Fibroblast of skin of scalp (primary cell): Measurements from ENCODE around the gene JPH4. TPM values are rescaled to one million over a fixed set of nuclear protein-coding genes. Genes with fewer than 3 reads are reported as not detected.
"Not testable (repeated sequence)": the region's sequence is repeated elsewhere in the genome, so short reads cannot be mapped to it uniquely, and the experiment has no call there.

Experiments used
- DNase-seq: peaks from one replicate; pipeline ENCODE4 v3.0.0-alpha.2; 2013
- polyA plus RNA-seq, 2 experiments: library from polyadenylated mRNA; unstranded; fragments of 120-200 nt; gene quantifications; one replicate each; pipeline ENCODE4 v1.2.1, GENCODE V29; 2013; ENCODE audit not compliant: insufficient read length in 2 of 2

The JPH4 gene
- not detected for polyA plus RNA-seq (2013, experiment 1 of 2; ENCODE audit: insufficient read length)
- 0.27 TPM for polyA plus RNA-seq (2013, experiment 2 of 2; ENCODE audit: insufficient read length)

DNA sequence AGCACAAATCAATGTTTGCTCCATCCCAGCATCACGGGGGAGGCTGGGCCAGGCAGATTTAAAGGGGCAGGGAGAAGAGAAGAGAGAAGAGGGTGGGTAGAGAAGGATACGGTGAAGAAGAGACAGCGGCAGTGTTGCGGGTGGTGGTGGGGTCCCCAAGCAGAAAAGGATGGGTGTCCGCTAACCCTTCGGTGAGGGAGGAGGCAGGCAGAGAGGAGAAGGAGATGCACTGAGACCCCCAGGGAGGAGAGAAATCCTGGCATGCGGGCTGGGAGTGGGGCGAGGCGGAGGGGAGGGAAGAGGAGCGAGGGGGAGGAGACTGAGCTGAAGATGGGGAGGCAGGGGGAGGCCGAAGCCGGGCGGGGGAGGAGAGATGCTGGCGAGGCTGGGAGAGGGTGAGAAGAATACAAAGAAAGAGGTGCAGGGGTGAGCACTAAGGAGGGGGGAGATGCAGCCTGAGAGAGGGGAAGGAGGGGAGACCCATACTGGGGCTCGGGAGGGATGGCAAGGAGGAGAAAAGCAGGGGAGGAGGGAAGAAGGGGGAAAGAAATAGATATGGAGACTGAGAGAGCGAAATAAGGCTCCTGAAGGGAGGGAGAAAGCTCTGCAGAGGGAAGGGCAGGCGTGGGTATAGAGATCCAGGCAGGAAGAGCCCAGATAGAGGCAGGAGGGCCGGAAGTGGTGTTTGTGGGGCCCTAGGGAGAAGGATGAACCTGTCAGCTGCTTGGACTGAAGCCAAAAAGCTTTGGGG lies at the start of gene JPH4:
Gene JPH4, minus strand, starts transcription at position 231 of the 751 bp plus-strand sequence. CDS start 1,337 bp downstream, outside the sequence.
- no peak for DNase-seq

- no peak for DNase-seq
Observed at GRCh38 chr14:23627961-23628360, 49.4 kb upstream of the JPH4 start.

DNA sequence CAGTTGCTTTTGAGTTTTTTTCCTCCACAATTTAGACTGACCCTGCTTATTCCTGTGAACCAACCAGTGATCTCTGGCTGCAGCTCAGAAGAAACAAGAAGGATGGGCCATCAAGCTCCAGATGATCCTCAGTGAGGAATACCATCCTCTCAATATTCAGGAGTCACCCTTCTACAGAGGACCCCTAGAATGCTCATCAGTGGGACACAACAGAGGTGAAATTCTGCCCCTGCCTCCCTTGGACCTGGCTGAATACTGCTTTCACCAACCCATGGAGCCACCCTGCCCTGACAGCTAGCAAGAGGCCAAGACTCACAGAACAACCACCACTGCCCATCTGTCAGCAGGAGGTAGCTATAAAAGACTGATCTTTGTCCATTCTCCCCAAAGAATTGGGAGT lies 48.4 kb upstream of the JPH4 start:
- DNase-seq, result no peak

GRCh38 chr14:23624830-23625404 lies 46.3 kb upstream of the JPH4 start:
- no peak for DNase-seq

- DNase-seq, result no peak
Observed at GRCh38 chr14:23623962-23624361, 45.4 kb upstream of the JPH4 start.

- no peak for DNase-seq
Observed at GRCh38 chr14:23622990-23623389, 44.4 kb upstream of the JPH4 start.

DNA sequence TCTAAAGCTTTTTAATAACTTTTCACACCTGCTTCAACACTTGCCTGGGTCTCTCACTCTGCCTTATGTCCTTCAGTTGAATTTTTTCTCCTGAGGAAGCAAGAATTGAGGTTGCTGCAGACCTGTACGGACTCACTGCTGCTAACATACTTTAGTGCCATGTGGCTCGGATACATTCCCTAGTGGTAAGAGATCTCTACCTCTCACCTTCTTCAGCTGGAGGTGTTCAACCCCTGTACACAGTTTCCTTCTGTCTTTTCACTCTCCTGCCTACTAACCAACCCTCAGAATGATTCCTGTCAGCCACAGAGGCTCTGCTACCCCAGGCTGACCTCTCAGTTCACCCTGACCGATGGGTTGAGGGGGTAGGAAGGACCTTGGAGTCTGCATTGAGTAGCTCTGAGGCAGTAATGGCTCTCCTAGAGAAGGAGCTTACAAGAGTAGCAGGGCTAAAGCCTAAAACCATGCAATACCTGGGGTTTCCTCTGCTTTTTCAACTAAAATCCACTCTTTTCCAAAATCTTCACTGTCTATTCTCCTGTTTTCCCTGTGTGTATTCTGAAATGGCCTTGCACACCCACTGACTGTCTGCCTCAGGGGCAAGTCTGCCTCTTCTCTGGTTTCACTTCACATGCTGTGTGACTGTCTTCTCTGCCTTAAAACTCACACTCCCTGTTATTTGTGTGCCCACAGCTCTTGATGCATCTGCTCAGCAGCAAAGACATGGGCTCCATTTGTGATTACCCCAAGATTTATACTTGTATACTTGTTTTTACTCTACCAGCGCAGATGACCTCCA lies 43.5 kb upstream of the JPH4 start:
- DNase-seq, result no peak

DNA sequence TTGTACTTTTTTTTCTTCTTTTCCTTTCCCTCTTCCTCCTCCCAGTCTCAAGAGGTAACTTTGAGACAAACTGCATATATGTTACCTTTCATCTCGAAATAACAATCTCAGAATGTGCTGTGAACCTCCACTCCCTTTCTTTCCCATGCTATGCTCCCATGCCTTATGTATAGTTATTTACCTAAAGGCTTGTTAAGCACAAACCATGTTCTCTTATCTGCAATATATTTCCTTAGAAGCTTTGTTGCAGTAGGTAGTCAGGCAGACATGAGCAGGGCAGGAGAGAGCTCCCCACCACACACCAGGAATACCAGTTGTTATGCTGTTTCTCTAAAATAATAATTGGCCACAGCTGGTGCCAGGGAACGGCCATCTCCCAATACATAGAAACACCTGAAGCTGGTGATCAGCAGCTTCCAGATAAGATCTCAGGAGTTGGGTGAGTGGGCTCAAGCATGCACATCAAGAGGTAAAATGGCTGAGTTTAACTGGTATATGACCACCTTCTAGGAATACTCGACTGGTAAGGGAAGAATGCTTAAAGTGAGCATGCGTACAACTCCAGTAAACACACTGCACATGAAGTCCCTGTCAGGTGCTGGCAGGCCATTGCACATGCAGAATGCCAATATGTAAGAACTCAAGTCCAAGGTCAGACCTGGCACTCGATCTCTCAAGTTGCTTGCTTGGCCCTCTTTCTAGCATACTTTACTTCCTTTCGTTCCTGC lies 42.8 kb upstream of the JPH4 start:
- no peak for DNase-seq

DNA sequence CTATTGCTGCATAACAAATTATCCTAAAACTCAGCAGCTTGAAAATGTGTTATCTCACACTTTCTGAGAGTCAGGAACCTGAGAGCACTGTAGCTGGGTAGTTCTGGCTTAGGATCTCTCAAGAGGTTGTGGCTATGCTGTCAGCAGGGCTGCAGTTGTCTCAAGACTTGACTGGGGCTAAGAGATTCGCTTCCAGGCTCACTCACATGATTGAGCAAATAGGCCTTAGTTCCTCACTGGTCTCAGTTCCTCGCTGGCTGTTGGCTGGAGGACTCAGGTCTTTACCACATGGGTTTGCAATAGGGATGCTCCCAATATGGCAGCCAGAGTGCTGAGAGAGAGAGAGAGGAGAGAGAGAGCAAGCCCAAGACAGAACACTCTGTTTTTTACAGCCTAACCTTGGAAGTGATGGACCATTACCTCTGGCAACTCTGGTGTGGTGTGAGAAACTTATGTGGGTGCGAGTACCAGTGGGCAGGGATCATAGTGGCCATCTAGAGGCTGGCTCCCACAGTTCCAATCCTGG lies 41.6 kb upstream of the JPH4 start:
- DNase-seq, result no peak

DNA sequence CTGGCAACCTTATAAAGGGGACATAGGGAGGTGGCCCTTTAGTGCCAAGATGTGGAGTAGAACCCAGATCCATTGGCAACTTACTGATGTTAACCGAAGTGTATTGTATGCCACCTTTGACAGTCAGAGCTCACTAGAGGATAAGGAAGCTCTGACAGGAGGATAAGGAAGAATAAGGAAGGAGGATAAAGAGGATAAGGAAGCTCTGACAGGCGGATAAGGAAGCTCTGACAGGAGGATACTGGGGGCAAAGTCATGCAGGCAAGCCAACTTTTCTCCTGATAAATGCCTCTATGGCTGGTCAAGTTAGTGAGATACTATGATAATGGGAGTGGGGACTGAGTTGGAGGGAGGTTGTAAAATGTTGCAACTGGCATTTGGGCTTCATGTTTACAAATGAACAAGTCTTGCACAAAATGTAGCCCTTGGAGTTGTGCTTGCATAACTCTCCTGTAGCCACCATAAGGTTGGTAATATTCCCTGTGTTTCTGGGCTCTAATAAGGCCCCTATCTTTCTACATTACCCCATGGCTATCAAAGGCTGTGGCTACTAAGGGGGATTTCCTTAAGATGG lies 39.9 kb upstream of the JPH4 start:
- no peak for DNase-seq

DNA sequence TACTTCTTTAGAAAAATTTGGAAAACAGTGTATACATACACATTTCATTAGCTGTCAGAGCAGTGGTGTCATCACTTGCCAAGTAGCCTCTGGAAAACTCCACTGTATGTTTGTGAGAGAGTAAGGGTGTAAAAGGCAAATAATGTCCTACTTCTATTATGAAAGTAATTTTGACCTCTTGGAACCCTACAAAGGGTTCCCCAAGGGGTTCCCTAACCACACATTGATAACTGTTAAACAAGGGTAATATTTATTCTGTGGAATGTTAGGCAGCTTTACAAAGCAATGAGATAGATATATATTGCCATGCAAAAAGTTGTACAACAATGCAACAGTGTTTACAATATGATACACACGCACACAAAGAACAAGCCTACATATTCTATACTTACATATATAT lies 38.9 kb upstream of the JPH4 start:
- no peak for DNase-seq

DNA sequence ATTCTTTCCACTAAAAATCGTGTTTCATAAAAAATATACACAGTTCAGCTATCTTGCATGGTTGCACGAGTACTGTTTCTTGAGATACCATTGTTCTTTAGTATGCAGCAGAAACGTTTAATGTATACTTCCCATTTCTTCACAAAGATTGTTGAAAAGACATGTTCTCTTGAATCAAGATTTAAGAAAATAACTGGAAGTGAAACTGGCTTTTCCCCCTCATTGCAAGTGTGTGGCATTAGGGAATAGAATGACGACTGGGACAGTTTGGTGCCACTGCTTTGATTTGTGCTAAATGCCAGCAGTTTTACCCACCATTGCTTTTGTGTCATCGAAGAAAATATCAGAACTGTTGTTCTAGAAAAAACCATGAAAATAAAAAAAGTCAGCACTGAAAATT lies 37.3 kb upstream of the JPH4 start:
- no peak for DNase-seq

DNA sequence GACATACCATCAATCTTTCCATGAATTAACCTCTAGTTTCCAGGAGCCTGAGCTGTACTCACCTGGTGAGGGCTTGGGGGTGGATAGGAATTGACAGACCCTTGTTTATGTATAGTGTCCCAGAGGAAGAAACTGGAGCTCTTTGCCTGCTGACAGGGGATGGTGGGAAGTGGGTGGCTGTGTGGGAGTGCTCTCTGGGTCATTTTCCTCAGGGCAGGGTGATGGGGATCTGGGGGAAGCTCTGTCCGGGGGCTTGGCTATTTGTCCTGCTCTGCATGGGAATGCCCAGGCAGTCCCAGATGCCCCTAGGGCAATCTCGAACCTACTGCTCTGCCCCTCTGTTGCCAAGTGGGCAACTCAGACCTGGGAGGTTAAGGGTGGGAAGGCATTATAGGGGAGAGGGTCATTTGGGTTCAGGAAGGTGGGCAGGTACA lies 35.8 kb upstream of the JPH4 start:
- DNase-seq, result no peak

GRCh38 chr14:23613242-23614070 lies 34.9 kb upstream of the JPH4 start:
- DNase-seq, result no peak

DNA sequence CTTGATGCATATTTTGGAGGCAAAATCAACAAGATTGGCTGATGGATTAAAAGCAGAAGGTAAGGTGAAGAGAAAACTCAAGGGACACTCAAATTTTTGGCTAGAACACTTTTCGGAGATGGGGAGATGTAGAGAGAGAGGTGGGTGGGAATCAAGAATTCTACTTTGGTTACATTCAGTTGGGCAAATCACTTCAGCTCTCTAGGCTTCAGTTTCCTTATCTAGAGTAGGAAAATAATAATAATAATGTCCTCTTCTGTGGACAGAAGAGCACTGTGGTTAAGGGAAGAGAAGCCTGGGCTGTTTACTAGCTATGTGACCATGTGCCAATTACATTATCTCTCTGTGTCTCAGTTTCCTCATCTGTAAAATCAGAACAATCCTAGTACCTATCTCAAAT lies 34.2 kb upstream of the JPH4 start:
- no peak for DNase-seq

GRCh38 chr14:23612354-23612732 lies 33.8 kb upstream of the JPH4 start:
- DNase-seq, result no peak

DNA sequence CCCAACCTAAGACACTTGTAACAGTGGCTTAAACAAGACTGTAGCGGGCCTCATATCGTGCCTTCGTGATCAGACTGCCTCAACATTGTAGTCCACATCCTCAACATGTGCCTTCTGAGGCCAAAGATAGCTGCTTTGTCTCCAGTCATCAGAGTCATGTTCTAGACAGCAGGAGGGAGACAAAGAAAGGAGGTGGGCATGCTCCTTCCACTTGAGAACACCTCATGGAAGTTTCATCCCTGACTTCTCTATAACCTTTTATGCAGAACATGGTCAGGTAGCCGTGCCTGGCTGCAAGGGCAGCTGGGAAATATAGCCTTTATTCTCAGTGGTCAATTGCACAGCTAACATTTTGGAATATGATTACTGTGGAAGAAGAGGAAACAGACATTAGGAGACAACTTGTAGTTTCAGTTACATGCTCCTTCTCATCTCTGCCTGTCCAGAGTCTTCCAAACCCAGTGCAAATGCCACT lies 32.3 kb upstream of the JPH4 start:
- no peak for DNase-seq

DNA sequence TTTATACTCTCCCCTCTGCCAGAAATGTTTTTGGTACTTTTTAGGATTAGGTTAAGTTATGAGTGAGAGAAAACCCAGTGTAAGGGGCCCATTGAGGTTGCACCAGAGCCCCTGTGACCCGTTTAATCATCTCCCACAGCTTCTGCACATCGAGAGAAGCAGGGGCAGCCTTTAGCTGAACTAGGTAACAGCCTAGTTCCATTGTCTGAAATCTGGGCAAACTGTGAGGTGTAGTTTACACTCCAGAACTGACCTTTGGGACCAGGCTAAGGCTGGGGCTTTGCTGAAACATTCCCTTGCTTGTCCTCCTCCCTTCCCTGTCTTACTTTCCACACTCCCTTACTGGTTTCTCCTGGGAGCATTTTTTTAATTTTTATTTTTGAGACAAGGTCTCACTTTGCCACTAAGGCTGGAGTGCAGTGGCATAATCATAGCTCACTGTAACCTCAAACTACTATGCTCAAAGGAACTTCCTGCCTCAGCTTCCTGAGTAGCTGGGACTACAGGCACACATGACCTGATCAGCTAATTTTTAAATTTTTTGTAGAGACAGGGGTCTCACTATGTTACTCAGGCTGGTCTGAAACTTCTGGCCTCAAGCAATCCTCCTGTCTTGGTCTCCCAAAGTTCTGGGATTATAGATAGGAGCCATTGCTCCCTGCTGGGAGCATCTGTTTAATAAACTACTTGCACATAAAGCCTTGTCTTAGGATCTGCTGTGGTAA lies 31.7 kb upstream of the JPH4 start:
- DNase-seq, result no peak

DNA sequence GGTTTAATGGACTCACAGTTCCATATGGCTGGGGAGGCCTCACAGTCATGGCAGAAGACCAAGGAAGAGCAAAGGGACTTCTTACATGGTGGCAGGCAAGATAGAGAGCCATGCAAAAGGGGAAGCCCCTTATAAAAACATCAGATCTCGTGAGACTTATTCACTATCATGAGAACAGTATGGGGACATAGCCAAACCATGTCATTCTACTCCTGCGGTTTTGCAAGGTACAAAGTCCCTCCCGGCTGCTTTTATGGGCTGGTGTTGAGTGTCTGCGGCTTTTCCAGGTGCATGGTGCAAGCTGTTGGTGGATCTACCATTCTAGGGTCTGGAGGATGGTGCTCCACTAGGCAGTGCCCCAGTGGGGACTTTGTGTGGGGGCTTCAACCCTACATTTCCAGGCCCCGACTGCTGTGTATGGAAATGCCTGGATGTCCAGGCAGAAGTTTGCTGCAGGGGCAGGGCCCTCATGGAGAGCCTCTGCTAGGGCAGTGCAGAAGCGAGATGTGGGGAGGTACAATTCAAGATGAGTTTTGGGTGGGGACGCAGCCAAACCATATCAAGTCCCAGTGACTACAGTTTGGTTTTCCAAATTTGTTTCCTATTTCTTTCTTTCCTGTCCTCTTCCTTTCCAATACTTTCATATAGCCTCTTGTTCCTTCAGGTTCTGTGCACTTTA lies 31.0 kb upstream of the JPH4 start:
- not testable (repeated sequence) for DNase-seq

- DNase-seq, result no peak
Observed at GRCh38 chr14:23609001-23609400, 30.4 kb upstream of the JPH4 start.
